ENCODE results near the gene MTG2.

The MTG2 gene

GRCh38 chr20:62182469-62183425 lies at the start of gene MTG2:
Gene MTG2, plus strand, starts transcription at chr20:62183028. Its CDS starts 10,393 bp downstream, at chr20:62193421.
- DNase-seq (ENCODE audit: low spot score), result peak; percentile 100

GRCh38 chr20:62133051-62133845 lies 49.6 kb upstream of the MTG2 start:
- DNase-seq (ENCODE audit: low spot score), result no peak

- DNase-seq (ENCODE audit: low spot score), result no peak
Measured at GRCh38 chr20:62133864-62134263, 49.0 kb upstream of the MTG2 start.

- DNase-seq (ENCODE audit: low spot score), result no peak
Measured at GRCh38 chr20:62134735-62135231, 48.0 kb upstream of the MTG2 start.

- no peak for DNase-seq (ENCODE audit: low spot score)
Measured at GRCh38 chr20:62135573-62136266, 47.1 kb upstream of the MTG2 start.

GRCh38 chr20:62136283-62137091 lies 46.3 kb upstream of the MTG2 start:
- DNase-seq (ENCODE audit: low spot score), result peak; percentile 76

GRCh38 chr20:62137092-62137384 lies 45.8 kb upstream of the MTG2 start:
- DNase-seq (ENCODE audit: low spot score), result no peak

- DNase-seq (ENCODE audit: low spot score), result no peak
Measured at GRCh38 chr20:62137478-62138203, 45.2 kb upstream of the MTG2 start.

- no peak for DNase-seq (ENCODE audit: low spot score)
Measured at GRCh38 chr20:62138204-62138543, 44.7 kb upstream of the MTG2 start.

GRCh38 chr20:62138912-62139311 lies 43.9 kb upstream of the MTG2 start:
- DNase-seq (ENCODE audit: low spot score), result no peak

GRCh38 chr20:62139636-62140035 lies 43.2 kb upstream of the MTG2 start:
- DNase-seq (ENCODE audit: low spot score), result no peak

GRCh38 chr20:62141043-62141396 lies 41.8 kb upstream of the MTG2 start:
- DNase-seq (ENCODE audit: low spot score), result no peak

GRCh38 chr20:62141397-62142251 lies 41.2 kb upstream of the MTG2 start:
- peak; percentile 67 for DNase-seq (ENCODE audit: low spot score)

GRCh38 chr20:62142252-62143080 lies 40.4 kb upstream of the MTG2 start:
- DNase-seq (ENCODE audit: low spot score), result no peak

GRCh38 chr20:62143081-62143956 lies 39.5 kb upstream of the MTG2 start, which contains the start of the genes PSMA7 and SS18L1:
Gene PSMA7, minus strand, starts transcription at chr20:62143394. Its CDS starts 91 bp downstream, at chr20:62143303.
Gene SS18L1, plus strand, starts transcription at chr20:62143769. Its CDS starts 52 bp downstream, at chr20:62143821.
- DNase-seq (ENCODE audit: low spot score), result peak; percentile 97

GRCh38 chr20:62143957-62144825 lies 38.6 kb upstream of the MTG2 start:
- DNase-seq (ENCODE audit: low spot score), result peak; percentile 89

GRCh38 chr20:62145688-62146018 lies 37.2 kb upstream of the MTG2 start:
- DNase-seq (ENCODE audit: low spot score), result no peak
